HG02759 (cell line): ENCODE results near the gene STK10.

ENCODE experiments used
- ATAC-seq: cut with Tn5 transposase; IDR thresholded peaks from one replicate; pipeline ENCODE4 v1.9.1; 2021; ENCODE audit warnings: mild to moderate bottlenecking, moderate library complexity; ENCODE audit not compliant: unreplicated experiment

Gene STK10

DNA sequence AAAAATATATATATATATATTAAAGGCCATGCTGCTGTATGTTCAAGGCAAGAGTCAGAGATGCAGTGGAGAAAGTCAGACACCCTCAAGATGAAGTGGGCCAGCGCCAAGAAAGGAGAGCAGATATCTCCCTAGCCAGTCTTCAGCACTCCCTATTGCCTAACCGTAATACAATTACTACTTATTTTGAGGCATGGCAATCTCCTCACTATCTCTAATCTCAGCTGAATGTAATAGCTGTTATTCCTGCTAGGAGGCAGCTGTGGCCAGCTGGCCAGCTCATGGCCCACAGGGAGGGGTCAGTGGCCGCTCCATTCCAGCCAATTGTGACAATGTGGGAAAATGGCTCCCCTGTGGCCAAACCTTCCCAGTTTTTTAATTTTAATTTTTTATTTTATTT is 94.1 kb downstream of the STK10 start:
- no peak for ATAC-seq

- no peak for ATAC-seq
Measured at GRCh38 chr5:172093559-172093958, 94.5 kb downstream of the STK10 start.

- ATAC-seq, result no peak
Measured at GRCh38 chr5:172091956-172092732, 95.9 kb downstream of the STK10 start.

DNA sequence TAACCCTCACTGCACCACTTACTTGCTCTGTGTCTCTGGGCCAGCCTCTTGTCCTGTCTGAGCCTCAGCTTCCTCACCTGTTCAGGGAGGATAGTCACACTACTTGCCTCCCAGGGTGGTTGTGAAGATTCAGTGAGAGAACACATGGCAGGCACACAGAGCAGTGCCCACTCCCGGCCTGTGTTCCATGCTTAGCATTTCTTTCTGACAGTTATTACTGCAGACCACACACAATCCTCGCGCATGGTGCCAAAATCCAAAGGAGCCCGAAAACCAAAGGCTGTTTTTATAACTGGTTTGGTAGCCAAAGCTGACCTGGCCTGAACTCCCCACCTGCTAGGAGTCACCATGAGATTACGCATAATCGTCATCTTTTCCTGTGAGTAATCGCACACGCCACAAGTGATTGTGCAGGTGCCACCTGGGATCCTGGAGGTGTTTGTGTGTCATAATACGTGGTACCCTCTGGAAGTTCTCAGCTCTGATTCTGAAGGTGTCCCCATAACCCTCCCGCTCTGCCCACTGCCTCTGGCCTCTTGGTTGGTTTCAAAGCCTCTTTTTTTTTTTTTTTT is 97.0 kb downstream of the STK10 start:
- no peak for ATAC-seq

DNA sequence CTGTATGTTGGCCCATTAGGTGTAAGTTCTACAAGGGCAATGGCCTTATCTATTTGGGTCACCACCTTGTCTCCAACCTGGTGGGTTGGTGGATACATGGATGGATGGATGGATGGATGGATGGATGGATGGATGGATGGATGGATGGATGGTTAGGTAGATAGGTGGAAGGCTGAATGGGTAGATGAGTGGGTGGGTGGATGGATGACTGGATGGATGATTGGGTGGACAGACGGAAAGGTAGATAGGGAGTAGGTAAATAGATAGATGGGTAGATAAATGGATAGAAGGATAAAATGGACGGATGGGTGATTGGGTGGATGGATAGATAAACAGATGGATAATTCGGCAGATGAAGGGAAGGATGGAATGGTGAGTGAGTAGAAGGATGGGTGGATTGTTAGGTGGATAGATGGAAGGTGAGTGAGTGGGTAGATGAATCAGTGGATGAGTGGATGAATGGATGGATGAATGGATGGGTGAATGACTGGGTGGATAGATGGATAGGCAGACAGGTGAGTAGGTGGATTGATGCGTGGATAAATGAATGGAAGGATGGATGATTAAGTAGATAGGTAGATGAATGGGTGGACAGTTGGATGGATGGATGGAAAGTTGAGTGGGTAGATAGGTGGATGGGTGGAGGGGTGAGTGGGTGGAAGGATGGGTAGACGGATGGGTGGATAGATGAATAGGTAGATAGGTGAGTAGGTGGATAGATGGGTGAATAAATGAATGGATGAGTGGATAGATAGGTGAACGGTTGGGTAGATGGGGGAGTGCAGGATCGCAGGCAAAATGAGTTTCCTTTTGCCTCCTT is 98.5 kb downstream of the STK10 start:
- no peak for ATAC-seq

- no peak for ATAC-seq
Measured at GRCh38 chr5:172088801-172089200, 99.2 kb downstream of the STK10 start.

DNA sequence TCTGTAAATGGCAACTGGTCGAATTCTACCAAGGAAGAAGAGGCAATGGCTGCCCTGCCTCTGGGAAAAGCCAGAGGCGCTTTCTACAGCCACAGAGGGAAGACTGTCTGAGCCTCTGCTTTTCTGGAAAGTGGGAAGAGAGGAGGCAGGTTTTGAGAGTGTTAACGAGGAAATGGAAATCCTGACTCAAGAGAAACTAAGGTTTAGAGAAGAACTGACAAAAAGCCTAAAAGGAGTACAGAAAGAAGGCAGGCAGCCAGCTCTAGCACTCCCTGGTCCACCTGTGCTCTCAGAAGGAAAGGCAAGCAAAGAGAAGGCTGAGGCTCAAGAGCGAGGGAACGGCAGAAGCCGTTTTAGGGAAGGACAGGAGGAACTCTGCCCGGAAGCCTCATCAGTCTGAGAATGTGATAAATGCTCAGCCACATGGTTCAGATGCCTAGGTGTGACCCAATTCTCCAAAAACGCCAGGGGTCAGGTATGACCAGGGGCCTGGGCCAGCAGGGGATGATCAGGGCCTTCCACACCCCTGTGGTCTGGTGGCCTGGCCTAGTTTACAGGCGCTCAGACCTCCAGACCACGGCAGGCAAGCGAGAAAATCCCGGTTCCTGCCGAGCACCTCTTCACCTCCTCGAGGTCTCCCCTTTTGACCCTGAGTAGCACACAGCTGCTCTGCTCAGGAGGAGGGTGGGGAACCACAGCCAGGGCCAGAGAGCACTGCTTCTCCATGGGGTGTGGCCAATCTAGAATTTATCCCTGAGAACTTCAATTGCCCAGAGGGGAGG is 101.6 kb downstream of the STK10 start:
- ATAC-seq, result no peak

GRCh38 chr5:172085738-172086137 is 102.3 kb downstream of the STK10 start:
- no peak for ATAC-seq

DNA sequence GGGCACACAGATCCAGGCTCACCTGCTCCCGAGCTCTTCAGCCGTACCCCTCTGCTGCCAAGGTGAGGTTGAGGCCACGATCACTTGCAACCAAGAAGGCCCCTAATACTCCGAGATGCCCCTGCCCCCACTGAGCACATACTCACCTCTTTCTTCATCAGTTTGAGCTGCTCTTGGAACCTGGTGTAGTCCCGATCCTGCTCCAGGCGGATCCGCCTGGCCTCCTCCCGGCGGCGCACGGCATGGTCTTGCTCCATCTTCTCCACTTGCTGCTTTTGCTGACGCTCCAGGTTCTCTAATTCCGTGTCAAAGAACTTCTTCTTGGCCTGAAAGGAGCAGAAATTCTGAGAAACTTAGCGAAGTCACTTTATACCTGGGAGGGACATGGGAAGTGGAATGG is 105.8 kb downstream of the STK10 start:
- no peak for ATAC-seq

DNA sequence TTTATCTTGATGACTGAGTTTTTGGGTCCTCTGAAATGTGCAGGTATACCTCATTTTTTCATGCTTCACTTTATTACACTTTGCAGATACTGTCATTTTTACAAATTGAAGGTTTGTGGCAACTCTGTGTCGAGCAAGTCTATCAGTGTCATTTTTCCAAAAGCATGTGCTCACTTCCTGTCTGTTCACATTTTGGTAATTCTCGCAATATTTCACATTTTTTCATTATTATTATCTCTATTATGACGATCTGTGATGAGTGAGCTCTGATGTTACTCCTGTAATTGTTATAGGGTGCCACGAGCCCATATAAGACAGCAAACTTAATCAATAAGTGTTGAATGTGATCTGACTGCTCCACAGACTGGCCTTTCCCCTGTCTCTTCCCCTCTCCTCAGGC is 108.1 kb downstream of the STK10 start:
- no peak for ATAC-seq

DNA sequence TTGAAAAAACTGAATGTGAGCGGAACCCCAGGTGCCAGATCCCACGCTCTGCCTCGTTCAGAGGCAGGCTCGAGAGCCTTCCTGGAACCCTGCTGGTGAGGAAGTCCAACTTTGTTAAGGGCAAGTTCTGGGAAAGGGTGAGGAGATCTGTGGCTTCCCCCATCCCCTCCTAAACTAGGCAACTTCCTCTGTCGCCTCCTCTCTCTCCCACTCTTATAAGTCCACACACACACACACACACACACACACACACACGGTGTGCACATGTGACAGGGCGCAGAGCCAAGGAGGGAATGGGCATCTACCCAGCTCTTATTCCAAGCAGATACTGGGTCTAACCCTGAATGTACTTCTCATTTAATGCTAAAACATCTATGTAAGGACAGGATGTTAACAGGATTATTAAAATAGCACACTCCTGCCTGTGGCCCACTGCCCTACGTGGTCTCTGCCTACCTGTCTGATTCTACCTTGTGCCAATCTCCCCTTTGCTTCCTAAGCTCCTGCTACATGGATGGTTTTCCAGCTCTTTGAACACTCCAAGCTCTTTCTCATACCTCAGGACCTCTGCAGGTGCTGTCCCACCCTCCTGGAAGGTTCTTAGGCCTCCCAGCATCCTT is 109.2 kb downstream of the STK10 start:
- ATAC-seq, result no peak

DNA sequence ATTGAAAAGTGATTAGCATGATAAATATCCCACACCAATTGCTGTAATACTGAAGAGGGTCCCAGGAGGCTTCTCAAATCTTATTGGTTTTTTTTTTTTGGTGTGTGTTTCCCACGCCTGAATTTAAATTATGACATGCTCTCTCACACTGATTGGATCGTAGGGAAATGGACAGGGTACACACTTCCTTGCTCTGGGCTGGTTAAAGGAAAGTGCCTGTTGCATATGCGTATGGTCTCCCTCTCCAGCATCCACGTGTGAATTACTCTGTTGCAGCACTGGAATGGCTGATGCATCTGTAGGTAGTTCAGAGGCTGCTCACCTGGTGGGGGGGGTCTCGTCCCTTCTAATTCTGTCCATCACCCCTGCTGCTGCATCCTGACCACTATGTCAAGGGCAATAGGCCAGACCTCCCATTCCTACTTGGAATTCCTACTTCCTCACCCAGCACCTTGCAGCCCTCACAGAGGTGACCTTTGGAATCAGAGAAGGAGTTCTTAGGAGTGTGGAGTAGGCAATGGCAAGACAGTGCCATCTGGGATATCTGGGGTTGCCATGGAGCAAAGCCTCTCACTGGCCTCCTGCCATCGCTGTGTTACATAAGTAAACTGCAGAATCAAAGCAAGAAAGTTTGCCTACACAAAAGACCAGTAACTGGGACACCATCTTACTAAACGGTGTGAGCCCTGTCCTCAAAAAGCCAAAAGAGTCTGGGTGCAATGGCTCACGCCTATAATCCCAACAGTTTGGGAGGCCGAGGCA is 110.2 kb downstream of the STK10 start:
- ATAC-seq, result no peak

- ATAC-seq, result no peak
Measured at GRCh38 chr5:172076761-172077244, 111.2 kb downstream of the STK10 start.

DNA sequence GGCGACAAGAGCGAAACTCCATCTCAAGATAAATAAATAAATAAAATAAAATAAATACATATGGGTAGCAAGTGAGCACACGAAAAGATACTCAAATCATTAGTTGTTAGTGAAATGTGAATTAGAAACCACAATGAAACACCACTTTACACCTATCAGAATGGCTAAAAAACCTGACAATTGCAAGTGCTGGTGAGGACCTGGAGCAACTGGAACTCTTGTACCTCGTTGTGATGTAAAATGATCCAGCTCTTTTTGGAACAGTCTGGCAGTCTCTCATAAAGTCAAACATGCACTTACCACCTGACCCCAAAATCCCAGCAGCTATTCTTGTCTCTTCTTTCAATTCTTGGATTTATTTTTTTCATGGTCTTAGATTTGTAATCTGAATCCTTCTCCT is 112.4 kb downstream of the STK10 start:
- no peak for ATAC-seq

DNA sequence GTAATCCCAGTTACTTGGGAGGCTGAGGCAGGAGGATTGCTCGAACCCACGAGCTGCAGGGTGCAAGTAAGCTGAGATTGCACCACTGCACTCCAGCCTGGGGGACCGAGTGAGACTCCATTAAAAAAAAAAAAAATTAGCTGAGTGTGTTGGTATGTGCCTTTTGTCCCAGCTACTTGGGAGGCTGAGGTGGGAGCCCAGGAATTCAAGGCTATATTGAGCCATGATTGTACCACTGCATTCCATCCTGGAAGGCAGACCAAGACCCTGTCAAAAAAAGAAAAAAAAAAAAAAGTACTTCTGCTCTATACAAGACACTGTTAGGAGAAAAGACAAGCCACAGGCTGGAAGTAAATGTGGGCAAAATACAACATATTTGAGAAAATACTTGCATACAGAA is 113.1 kb downstream of the STK10 start:
- ATAC-seq, result no peak

DNA sequence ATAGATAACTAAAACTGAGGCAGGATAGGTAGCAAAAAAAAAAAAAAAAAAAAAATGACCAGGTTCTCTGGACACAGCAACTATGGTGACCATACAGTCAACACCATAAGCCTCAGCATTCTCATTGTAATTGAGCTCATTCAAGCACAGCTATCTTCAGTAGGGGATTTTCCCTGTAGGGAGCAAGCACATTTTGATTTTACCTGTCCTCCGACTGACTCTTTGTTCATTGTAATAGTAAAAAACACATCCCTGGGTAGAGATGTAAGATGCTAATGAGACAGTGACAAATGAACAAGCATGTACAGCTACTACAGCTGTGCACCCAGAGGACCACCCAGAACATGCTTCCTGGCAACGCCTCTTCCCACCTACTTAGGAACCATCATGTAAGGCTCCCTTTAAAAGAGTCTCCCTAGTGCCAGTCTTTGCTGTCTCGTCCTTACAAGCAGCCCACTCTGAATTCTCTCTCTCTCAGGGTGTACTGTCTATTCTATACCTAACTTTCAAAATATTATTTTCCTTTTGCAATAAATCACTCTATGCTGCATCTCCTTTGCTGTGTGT is 116.6 kb downstream of the STK10 start:
- no peak for ATAC-seq

GRCh38 chr5:172065431-172066065 is 122.5 kb downstream of the STK10 start:
- no peak for ATAC-seq

- no peak for ATAC-seq
Measured at GRCh38 chr5:172064766-172065165, 123.3 kb downstream of the STK10 start.

GRCh38 chr5:172064358-172064757 is 123.7 kb downstream of the STK10 start:
- no peak for ATAC-seq
